Stimulated activated CD8-positive, alpha-beta memory T cell treated with anti-CD3 and anti-CD28 coated beads, Interleukin-2, amount 100 ng/mL, for 1 hour (primary cell): ENCODE results near the gene ITPRIP.
A peak's percentile ranks its signal among the peaks of the same experiment; 100 is the strongest.

Experiments
- DNase-seq, 2 donors: peaks; one replicate each; pipeline ENCODE4 v3.0.0-alpha.2; 2020; ENCODE audit warnings: low read depth in 2 of 2

The ITPRIP gene

GRCh38 chr10:104309980-104310978, 28.0 kb downstream of the ITPRIP start:
- DNase-seq = no peak

DNA sequence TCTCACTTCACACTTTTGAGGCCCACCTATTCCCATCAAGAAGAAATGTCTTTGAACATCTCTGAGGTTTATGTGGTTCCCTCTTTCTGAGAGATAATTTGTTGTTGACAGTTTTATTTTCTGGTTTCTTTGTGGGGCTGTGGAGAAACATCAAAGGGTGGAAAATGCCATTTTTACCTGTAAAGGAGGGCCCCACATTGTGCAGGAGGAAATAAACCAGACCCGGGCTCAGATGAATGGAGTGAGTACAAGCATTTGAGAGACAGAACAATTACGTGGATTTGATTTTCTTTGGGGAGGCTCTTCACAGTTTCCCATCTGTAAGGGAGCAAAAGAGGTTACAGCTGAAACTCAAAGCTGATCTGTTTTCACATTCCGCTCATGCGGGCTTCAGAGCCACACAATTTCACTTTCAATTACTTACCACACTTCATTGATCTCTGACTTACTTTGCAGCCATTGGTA, 29.8 kb downstream of the ITPRIP start:
- DNase-seq = no peak

DNA sequence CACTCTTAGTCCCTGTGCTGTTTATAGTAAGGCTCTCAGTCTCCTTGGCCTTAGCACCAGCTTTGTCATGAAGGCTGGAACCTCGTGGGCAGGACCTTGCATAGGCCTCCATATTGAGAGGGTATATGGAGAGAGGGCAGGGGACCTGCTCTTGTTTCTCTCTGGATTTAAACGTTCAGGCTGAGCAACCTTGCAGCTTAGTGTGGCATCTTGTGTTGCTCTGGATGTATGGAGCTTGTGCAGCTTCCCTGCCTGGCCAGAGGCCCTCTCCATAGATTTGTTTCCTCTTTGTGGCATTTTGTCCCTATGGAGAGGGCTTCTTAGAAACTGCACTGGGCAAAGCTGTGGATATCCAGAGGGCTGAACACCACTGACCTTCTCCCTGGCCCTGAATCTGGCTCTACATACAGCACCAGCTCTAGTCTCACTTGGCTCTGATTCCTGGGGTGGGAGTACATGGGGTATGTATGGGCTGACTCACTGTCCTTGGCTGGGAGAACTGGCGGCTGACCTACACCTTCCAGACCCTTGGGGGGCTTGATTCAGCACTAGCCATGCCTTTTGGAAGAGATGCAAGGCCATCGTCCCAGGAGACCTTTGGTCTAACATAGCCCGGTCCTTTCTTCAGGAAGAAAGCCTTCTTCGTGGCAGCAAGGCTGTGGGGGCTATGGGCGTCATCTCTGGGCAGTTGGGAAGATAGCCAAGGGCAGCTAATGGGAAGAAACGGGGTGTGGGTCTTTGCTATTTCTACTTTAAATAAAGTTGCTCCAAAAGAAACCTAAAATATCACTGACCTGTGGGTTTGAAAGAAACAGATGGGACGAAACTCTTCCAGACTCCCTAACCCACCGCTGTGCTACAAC, 30.5 kb downstream of the ITPRIP start:
- no peak for DNase-seq

- DNase-seq = no peak
Observed at GRCh38 chr10:104306897-104307296, 31.4 kb downstream of the ITPRIP start.

- no peak for DNase-seq
Observed at GRCh38 chr10:104304927-104305326, 33.3 kb downstream of the ITPRIP start.

GRCh38 chr10:104304356-104304745, 33.9 kb downstream of the ITPRIP start:
- no peak for DNase-seq

DNA sequence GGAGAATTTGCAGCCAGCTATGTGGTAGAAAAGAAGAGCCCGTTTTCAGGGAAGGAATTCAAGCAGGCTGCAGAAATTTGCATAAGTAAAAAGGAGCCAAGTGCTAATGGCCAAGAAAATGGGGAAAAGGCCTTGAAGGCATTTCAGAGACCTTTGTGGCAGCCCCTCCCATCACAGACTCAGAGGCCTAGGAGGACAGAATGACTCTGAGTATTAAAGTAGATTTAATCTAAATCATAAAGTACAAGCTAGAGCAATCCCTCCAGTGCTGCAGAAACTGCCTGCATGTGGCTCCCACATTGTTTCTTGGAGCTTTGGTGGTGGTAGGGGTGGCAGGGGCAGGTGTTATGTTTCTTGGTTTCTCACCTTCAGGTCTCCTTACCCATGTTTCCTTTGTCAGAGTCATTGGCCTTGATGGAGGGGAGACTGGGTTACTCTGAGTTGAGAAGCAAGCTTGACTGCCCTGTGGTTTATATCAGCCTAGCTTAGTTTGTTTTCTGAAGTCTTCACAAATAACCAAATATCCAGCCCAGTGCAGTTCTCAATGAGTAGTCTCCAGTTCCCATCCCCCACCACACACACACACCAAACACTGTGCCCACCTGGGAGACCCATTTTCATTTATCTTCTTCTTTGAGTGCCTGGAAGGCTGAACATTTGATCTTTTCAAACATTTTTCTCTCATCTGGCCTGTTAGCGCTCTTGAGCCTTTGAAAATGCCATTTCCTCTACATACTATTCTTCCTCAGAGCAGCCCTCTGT, 34.5 kb downstream of the ITPRIP start:
- no peak for DNase-seq

DNA sequence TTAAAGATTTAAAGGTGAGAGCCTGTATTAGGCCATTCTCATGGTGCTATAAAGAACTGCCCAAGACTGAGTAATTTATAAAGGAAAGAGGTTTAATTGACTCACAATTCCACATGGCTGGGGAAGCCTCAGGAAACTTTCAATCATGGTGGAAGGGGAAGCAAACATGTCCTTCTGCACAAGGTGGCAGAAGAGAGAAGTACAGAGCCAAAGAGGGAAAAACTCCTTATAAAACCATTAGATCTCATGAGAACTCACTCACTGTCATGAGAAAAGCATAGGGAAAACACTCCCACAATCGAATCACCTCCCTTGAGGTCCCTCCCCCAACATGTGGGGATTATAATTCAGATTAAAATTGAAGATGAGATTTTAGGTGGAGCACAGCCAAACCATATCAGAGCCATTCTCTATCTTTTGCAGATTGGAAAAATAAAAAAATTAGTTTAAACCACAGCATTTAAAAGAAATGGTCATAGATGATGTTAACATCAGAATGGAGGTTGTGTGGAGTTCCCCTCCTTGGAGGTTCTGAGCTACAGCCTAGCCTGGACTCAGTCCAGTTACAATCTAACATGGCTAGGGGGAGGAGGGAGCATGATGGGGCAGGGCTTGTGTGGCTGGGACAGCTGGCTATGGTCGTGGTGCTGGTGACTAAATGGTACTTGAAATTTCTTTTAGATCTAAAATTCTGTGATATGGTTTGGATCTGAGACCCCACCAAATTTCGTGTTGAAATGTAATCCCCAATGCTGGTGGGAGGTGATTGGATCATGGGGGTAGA, 36.2 kb downstream of the ITPRIP start:
- no peak for DNase-seq

GRCh38 chr10:104300736-104301292, 37.5 kb downstream of the ITPRIP start:
- no peak for DNase-seq

- no peak for DNase-seq
Observed at GRCh38 chr10:104300002-104300735, 38.1 kb downstream of the ITPRIP start.

- no peak for DNase-seq
Observed at GRCh38 chr10:104299031-104299904, 39.0 kb downstream of the ITPRIP start.

GRCh38 chr10:104297697-104298660, 40.3 kb downstream of the ITPRIP start:
- DNase-seq = no peak

DNA sequence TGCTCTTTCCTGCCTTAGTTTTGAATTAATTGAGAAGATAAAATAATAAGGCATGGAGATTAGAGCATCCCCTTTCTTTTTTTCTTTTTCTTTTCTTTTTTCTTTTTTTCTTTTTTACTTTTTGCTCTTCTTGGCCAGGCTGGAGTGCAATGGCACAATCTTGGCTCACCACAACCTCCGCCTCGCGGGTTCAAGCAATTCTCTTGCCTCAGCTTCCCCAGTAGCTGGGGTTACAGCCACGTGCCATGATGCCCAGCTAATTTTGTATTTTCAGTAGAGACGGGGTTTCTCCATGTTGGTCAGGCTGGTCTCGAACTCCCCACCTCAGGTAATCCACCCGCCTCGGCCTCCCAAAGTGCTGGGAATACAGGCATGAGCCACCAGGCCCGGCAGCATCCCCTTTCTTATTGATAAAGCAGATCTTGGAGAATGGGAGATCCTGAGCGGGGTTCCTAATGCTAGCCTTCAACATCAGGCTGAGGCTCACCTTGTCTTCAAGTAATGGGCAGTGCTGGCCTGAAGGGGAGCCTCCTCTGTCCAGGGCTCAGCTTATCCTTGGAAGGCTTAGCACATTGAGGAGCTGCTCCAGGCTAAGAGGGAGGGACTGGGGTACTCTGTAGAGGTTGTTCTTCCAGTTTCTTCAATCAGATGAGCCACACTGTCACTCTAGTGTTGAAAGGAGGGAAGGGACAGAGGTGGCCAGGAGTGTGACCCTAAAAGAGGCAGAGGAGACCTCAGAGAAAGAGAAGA, 41.4 kb downstream of the ITPRIP start:
- DNase-seq = no peak

- no peak for DNase-seq
Observed at GRCh38 chr10:104293781-104294321, 44.4 kb downstream of the ITPRIP start.

DNA sequence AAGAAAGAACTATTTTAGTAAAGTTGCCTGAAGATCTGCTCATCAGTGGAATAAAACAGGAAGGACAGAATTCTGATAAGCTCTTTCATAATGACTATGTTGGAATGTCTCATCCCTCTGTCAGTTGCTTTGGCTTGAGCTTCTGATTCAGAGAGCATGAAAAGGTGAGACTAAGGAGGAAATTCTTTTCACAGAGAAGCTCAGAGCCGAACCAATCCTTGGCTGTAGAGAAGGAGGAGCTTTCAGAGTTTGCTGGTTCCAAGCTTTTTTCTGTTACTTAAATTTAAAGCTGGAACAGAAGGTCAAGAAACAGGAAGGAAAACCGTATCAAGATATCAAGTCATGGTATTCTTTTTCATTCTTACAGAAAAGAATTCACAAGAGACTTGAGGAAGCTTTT, 45.3 kb downstream of the ITPRIP start:
- DNase-seq = no peak

- DNase-seq = peak; percentile 77 to 80
Observed at GRCh38 chr10:104291439-104291951, 46.8 kb downstream of the ITPRIP start.
